DLD1 (cell line): ENCODE data around the gene NEUROD4.

Experiments
- in situ Hi-C: cut with HindIII; loops from 2 replicates; pipeline ENCODE4 v1.10.0; 2017; ENCODE audit warnings: low sequenced_read_pairs

Gene NEUROD4

GRCh38 chr12:54997929-54998522 is 21.7 kb upstream of the NEUROD4 start:
- in situ Hi-C loops, result no loop called here

- in situ Hi-C loops, result no loop called here
Measured at GRCh38 chr12:54998958-54999510, 20.7 kb upstream of the NEUROD4 start.

- in situ Hi-C loops, result no loop called here
Measured at GRCh38 chr12:55001198-55001868, 18.4 kb upstream of the NEUROD4 start.

GRCh38 chr12:55002355-55002754 is 17.4 kb upstream of the NEUROD4 start:
- in situ Hi-C loops, result no loop called here

DNA sequence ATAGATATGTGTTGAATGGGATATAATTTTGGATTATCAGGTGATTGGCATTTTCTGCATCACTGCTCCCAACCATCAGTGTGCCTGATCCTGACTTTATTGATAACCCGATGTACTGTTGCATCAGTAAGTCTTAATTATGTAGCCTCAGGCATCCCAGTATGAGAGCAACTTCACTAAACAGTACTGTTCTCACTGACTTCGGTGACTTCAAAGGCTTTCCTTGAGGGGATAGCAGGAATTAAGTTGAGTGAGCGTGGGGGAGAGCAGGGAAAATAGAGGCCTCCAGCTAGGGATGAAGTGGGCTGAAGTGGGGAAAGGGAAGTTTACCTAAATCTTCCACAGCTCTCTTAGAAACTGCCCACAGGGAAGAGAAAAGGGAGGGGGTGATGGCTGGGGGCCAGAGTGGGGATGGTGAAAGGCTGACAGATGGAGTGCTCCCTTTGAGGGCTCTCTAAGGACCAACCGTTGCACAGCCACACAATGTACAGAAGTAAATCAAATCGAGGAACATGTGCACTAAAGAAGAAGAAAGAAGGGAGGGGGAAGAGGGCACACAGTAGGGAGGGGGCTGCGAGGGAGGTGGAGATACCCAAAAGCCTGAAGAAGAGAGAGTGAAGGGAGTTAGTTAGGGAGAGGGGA is 10.7 kb upstream of the NEUROD4 start:
- in situ Hi-C loops, result no loop called here

- in situ Hi-C loops, result no loop called here
Measured at GRCh38 chr12:55017416-55017925, 2.3 kb upstream of the NEUROD4 start.

GRCh38 chr12:55024575-55024974 is 4.8 kb downstream of the NEUROD4 start:
- in situ Hi-C loops, result no loop called here

- in situ Hi-C loops, result no loop called here
Measured at GRCh38 chr12:55025508-55025907, 5.7 kb downstream of the NEUROD4 start.

- in situ Hi-C loops, result no loop called here
Measured at GRCh38 chr12:55034218-55034617, 14.4 kb downstream of the NEUROD4 start.

GRCh38 chr12:55036326-55037115 is 16.7 kb downstream of the NEUROD4 start:
- in situ Hi-C loops, result no loop called here

DNA sequence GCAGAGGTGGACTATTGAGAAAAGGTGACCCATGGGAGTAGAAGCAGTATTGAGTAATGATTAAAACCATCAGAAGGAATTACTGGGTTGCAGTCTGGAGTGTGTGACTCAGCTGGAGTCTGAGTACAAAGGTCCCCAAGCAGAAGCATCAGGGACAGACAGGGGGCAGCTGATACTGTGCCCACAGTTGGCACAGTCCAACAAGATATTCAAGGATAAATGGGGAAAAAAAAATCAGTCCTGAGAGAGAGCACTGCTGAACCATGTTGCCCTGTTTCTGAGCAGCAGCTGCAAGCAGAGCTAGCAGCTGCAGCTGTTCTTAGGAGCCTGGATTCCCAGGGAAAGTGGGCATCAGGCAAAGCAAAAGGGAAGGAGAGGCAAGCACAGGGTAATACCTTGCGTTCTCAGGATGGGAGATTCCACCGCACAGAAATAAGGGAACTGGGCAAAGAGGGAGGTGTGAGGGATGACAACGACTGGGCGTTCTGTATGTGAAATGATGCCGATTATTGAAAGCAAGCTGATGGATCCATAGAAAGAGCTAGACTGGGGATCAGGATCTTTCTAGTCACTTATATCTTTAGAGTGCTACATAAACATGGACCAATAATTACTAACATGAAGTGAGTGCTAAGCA is 17.7 kb downstream of the NEUROD4 start:
- in situ Hi-C loops, result no loop called here

GRCh38 chr12:55039395-55040354 is 19.9 kb downstream of the NEUROD4 start:
- in situ Hi-C loops, result no loop called here

GRCh38 chr12:55041345-55042055 is 21.7 kb downstream of the NEUROD4 start:
- in situ Hi-C loops, result no loop called here

- in situ Hi-C loops, result no loop called here
Measured at GRCh38 chr12:55043542-55043941, 23.8 kb downstream of the NEUROD4 start.

DNA sequence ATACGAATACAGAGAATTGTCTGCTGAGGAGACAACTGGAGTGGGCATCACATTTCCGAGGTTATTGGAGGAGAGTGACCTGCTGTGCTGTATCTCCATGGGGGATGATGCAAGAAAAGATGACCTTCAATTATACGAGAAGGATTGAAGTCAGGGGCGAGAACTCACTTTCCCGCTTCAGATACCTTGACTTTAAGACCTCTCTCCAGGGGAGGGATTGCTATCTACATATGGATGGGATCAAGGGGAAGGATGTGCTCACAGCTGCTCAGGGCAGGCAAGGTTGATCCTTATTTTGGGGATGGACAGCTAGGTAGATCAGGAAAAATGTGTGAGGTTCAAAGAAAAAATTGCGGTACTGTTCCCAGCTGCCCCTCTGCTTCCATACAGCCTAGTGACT is 24.4 kb downstream of the NEUROD4 start:
- in situ Hi-C loops, result no loop called here

DNA sequence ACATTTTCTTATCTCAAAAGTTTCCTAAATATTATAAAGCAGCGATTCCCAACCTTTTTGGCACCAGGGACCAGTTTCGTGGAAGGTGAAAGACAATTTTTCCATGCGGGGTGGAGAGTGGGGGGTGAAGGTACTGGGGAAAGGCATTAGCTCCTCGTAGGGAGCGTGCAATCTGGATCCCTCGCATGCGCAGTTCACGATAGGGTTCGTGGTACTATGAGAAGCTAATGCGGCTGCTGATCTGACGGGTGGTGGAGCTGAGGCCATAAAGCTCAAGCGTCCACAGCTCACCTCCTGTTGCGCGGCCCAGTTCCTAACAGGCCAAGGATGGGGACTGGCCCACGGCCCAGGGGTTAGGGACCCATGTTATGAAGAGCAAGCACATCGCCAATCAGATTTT is 29.9 kb downstream of the NEUROD4 start:
- in situ Hi-C loops, result no loop called here

DNA sequence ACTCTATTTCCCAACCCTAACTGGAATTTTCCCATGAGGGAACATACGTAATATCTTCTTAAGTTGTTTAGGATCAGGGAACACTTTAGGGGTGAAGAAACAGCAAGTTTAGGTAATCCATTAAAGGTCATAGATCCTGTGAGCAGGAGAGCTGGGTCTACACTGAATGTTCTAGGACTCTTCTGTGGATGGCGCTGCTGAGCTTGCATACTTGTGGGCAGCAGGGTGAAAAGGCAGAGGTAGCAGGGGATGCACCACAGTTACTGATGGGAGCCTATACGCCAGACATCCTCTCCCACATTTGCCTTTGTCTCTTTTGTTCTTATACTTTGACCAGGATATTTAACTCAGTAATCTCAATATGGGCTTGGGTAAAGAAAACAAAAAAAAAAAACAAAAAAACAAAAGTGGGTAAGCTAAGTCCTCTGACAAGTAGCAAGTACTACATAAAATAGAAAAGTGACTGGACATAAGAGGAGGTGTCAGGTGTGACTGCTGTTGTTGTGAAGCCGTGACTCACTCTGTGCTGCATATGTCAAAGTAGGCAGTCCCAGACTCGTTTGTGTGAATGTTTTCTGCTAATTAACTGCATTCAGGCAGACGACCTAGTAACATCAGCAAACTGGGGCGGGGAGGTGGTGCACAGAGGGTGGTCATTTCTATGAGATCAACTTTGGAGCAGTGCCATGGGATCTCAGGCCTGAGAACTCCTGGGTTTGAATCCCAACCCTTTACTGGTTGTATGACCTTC is 31.6 kb downstream of the NEUROD4 start:
- in situ Hi-C loops, result no loop called here

GRCh38 chr12:55057481-55057880 is 37.7 kb downstream of the NEUROD4 start:
- in situ Hi-C loops, result no loop called here
